ENCODE measurements around the gene MYOCD.

The MYOCD gene

GRCh38 chr17:12790249-12791106, 124.8 kb downstream of the MYOCD start:
- no peak for TF ChIP-seq CTCF (IDR thresholded peaks at IDR 0.05; ENCODE audit: insufficient read depth, low read depth, low read length, missing control alignments)
- DNase-seq (ENCODE audit: low read depth) = no peak
- H3K4me3 ChIP-seq (ENCODE audit: low read length) = peak overlapping the region; percentile 52

DNA sequence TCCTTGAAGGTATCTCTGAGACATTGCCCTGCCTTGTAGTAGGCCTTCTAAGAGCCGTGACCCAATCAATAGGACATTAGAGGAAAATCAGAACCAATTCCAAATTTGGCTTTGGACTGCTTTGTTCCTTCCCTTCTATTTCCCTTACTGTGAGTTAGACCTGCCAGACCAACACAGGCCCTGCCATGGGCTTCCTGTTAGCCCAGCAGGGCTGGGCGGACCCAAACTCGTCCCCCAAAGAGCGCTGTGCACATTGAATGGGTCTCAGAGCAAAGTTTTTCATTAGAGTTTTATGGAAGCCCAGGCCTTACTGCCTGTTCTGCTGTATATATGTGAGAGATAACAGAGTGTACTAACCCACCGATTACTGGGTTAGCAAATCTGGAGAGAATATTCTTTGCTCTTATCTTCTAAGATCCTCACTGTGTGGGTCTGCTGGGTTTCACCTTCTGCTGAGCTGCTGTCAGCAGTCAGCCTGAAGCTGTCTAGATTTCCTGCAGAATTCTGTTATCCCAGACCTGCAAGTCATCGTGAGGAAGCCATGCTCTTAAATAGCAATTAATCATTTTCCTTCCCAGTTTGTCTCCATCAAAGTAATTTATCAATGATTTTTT, 129.3 kb downstream of the MYOCD start:
- no peak overlapping the region for H3K4me3 ChIP-seq (ENCODE audit: low read length)
- DNase-seq (ENCODE audit: low read depth) = no peak
- no peak for TF ChIP-seq CTCF (IDR thresholded peaks at IDR 0.05; ENCODE audit: insufficient read depth, low read depth, low read length, missing control alignments)

- H3K4me3 ChIP-seq (ENCODE audit: low read length) = no peak overlapping the region
- DNase-seq (ENCODE audit: low read depth) = no peak
- no peak for TF ChIP-seq CTCF (IDR thresholded peaks at IDR 0.05; ENCODE audit: insufficient read depth, low read depth, low read length, missing control alignments)
These were observed 135.2 kb downstream of the MYOCD start for GRCh38 chr17:12800855-12801365.

DNA sequence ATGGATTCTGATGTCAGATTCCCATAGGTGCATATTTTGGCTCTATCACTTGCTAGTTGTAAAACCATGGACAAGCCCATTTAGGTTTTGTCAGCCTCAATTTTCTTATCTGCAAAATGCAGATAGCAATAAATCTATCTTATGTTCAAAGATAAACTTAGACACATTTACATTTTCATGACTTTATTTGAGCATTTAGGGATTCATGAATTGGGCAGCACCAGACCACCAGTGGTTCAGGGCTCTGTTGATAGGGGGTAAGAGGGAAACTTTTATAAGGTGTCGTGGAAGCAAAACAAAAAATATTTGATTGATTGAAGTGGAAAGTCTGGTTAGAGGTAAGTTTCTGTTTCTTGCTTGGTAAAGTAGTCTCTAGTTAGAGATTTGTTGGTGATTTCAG, 140.9 kb downstream of the MYOCD start:
- TF ChIP-seq CTCF (IDR thresholded peaks at IDR 0.05; ENCODE audit: insufficient read depth, low read depth, low read length, missing control alignments) = no peak
- H3K4me3 ChIP-seq (ENCODE audit: low read length) = no peak overlapping the region
- no peak for DNase-seq (ENCODE audit: low read depth)

- no peak for TF ChIP-seq CTCF (IDR thresholded peaks at IDR 0.05; ENCODE audit: insufficient read depth, low read depth, low read length, missing control alignments)
- no peak overlapping the region for H3K4me3 ChIP-seq (ENCODE audit: low read length)
- DNase-seq (ENCODE audit: low read depth) = no peak
These were observed 143.0 kb downstream of the MYOCD start for GRCh38 chr17:12808723-12809122.

DNA sequence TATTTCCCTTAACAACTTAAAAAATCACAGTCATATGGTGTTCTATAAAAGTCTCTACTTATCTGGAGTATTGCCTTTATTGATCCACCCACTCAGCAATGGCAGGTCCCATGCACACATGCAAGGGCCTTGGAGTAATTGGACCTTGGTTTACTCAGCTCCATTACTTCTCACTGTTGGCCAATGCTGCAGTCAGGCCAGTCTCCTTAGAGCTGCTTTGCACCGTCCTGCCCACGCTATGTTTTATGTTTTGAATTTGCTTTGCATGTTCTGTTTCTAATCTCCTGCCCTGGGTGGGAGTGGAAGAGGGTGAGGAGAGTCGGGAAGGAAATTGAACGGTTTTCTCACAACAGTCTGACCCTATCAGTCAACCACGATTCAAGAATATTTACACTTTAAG, 147.2 kb downstream of the MYOCD start:
- no peak for DNase-seq (ENCODE audit: low read depth)
- no peak overlapping the region for H3K4me3 ChIP-seq (ENCODE audit: low read length)
- TF ChIP-seq CTCF (IDR thresholded peaks at IDR 0.05; ENCODE audit: insufficient read depth, low read depth, low read length, missing control alignments) = no peak
